ENCODE results near the gene GIMAP8.

The GIMAP8 gene

DNA sequence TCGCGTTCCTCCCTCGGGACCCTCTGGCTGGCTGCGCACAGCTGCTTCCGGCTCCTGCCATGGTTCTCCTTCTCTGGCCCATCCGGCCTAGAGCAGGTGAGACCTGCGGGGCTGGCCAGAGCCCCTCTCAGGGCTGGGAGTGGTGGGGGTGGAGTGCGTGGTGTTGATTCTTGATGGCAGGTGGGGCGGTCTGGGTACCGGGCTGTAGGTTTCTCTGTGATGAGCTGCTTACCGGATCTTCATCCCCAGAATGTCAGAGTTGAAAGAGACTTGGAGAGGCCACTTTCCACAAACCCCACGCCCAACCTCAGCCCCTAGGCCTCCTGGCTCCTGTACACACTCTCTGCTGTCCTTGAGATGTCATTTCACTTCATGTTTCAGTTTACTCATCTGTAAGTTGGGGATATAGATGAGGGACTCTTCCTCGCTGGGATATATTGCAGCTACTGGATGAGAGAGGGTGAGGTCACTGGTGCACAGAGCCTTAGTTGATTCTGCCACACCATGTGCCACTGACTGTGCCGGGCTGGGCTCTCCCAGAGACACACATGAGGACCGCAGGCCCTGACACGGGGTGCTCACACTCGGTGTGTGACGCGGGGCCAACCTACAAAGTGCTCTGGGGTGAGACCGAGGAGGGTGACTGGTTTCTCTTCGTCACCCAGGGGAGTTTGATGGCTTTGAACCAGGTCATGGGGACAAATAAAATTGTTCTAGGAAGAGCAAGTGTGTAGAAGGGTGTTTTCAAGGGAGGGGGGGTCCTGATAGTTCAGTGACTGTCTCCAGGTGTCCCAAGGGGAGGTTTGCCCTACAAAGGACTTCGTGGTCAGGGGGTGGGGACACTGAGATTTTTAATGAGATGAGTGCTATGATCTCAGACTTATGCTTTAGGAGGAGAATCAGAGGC, 41.8 kb upstream of the GIMAP8 start:
- Histone ChIP-seq H3K9ac (peak overlapping the region; percentile 8; the same call in 1 of the 2 replicates), H3K36me3 (ENCODE audit: insufficient read depth) (peaks cover 7% of the 10 kb centered on the region; the same call in 1 of the 2 replicates), H3K4me1 (ENCODE audit: low read depth, poor library complexity, severe bottlenecking) (peaks cover 60% of the 10 kb centered on the region), H4K20me1 (ENCODE audit: insufficient read depth) (no peaks in the 10 kb centered on the region), H2AFZ (ENCODE audit: low read depth) (no peak overlapping the region), H3K4me3 (IDR thresholded peaks at IDR 0.05; ENCODE audit: insufficient read depth, low read depth, low read length) (no peak overlapping the region), H3K27me3 (ENCODE audit: insufficient read depth, low read depth) (no peaks in the 10 kb centered on the region), H3K27ac (peak overlapping the region; percentile 93), H3K79me2 (ENCODE audit: insufficient read depth, low read depth) (peaks cover 54% of the 10 kb centered on the region), H3K4me2 (peak overlapping the region; percentile 66)
- TF ChIP-seq CTCF (conservative IDR thresholded peaks at IDR 0.05; ENCODE audit: low read depth, low read length) = no peak

DNA sequence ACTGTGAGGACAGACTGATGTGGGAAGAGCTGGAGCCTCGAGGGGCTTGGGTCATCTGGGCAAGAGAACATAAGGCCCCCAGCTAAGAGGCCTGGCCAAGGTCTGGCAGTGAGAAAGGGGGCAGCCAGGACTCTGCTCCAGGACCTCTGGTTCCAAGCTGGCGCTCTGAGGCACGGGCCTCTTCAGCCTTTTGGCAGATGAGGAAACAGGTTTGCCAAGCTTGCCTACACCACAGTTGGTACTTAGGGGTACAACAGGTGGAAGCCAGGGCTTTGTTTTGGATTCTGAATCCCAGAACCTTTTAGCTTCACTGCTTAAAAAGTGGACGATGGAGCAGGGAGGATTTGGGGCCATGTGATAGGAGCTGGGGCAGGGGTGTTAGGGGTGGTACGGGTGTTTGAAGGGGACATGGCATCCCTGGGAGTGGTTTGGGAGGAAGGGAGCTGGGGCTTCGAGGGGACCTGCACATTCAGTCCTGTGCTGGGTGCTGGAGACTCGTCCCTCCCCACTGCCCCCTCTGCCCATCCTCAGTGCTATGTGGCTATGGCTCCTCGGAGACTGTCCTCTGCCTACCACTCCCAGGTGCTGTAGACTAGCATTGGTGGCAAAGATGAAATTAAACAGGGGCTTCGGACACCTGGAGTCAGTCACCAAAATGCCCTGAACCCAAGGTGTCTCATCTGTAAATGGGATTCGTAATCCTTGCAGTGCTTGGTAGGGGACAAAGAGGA, 41.0 kb upstream of the GIMAP8 start:
- peaks cover 60% of the 10 kb centered on the region for H3K4me1 ChIP-seq (ENCODE audit: low read depth, poor library complexity, severe bottlenecking)
- no peak overlapping the region for H3K4me3 ChIP-seq (IDR thresholded peaks at IDR 0.05; ENCODE audit: insufficient read depth, low read depth, low read length)
- H3K27me3 ChIP-seq (ENCODE audit: insufficient read depth, low read depth) = no peaks in the 10 kb centered on the region
- TF ChIP-seq CTCF (conservative IDR thresholded peaks at IDR 0.05; ENCODE audit: low read depth, low read length) = no peak
- H2AFZ ChIP-seq (ENCODE audit: low read depth) = no peak overlapping the region
- peak overlapping the region; percentile 93 for H3K27ac ChIP-seq
- H3K4me2 ChIP-seq = peak overlapping the region; percentile 66
- H4K20me1 ChIP-seq (ENCODE audit: insufficient read depth) = no peaks in the 10 kb centered on the region
- peak overlapping the region; percentile 8; the same call in 1 of the 2 replicates for H3K9ac ChIP-seq
- peaks cover 7% of the 10 kb centered on the region; the same call in 1 of the 2 replicates for H3K36me3 ChIP-seq (ENCODE audit: insufficient read depth)
- H3K79me2 ChIP-seq (ENCODE audit: insufficient read depth, low read depth) = peaks cover 45% of the 10 kb centered on the region

DNA sequence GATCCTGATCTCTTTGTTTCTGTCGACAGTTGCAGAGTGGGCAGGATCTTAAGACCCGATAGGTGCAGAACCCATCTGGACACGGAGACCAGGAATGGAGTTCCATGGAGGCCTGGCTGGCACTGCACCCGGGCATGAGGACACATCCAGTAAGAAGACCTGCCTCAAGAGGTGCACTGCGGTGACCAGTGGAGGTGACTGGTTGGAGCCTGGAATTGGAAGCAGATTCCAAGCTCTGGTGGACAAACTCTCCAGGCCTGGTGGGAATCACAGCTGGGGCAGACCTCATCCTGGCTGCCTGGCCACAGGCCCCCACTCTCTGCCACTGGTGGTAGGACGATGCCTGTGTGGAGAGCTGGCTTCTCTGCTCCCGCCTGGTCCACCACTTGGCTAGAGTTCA, 40.3 kb upstream of the GIMAP8 start:
- Histone ChIP-seq H3K9ac (no peak overlapping the region), H3K36me3 (ENCODE audit: insufficient read depth) (peaks cover 7% of the 10 kb centered on the region; the same call in 1 of the 2 replicates)
- no peak for TF ChIP-seq CTCF (conservative IDR thresholded peaks at IDR 0.05; ENCODE audit: low read depth, low read length)

GRCh38 chr7:150410680-150411346, 39.6 kb upstream of the GIMAP8 start:
- H3K27ac ChIP-seq = peak overlapping the region; percentile 93; the same call in 1 of the 2 replicates
- H3K27me3 ChIP-seq (ENCODE audit: insufficient read depth, low read depth) = no peaks in the 10 kb centered on the region
- no peak for TF ChIP-seq CTCF (conservative IDR thresholded peaks at IDR 0.05; ENCODE audit: low read depth, low read length)

More for the DNA sequence above, 40.3 kb upstream of the GIMAP8 start:
- Histone ChIP-seq H3K4me3 (IDR thresholded peaks at IDR 0.05; ENCODE audit: insufficient read depth, low read depth, low read length) (no peak overlapping the region), H3K27me3 (ENCODE audit: insufficient read depth, low read depth) (no peaks in the 10 kb centered on the region), H3K4me1 (ENCODE audit: low read depth, poor library complexity, severe bottlenecking) (peaks cover 67% of the 10 kb centered on the region), H3K79me2 (ENCODE audit: insufficient read depth, low read depth) (peaks cover 42% of the 10 kb centered on the region), H3K4me2 (no peak overlapping the region; the same call in 1 of the 2 replicates), H4K20me1 (ENCODE audit: insufficient read depth) (no peaks in the 10 kb centered on the region), H3K27ac (peak overlapping the region; percentile 93; the same call in 1 of the 2 replicates), H2AFZ (ENCODE audit: low read depth) (no peak overlapping the region)

More at GRCh38 chr7:150410680-150411346, 39.6 kb upstream of the GIMAP8 start:
- Histone ChIP-seq H3K4me3 (IDR thresholded peaks at IDR 0.05; ENCODE audit: insufficient read depth, low read depth, low read length) (no peak overlapping the region), H2AFZ (ENCODE audit: low read depth) (no peak overlapping the region), H3K9ac (no peak overlapping the region), H3K4me1 (ENCODE audit: low read depth, poor library complexity, severe bottlenecking) (peaks cover 74% of the 10 kb centered on the region), H3K4me2 (no peak overlapping the region), H4K20me1 (ENCODE audit: insufficient read depth) (no peaks in the 10 kb centered on the region), H3K79me2 (ENCODE audit: insufficient read depth, low read depth) (peaks cover 38% of the 10 kb centered on the region), H3K36me3 (ENCODE audit: insufficient read depth) (peaks cover 7% of the 10 kb centered on the region; the same call in 1 of the 2 replicates)

Measured in KMS-11 (cell line).